Hematopoietic multipotent progenitor cell treated with erythropoietin and hydrocortisone succinate and interleukin-3 and kit ligand, for 6 days (in vitro differentiated cells): Measurements from ENCODE around the gene FIBCD1.
"Not testable (repeated sequence)": the region's sequence is repeated elsewhere in the genome, so short reads cannot be mapped to it uniquely, and the experiment has no call there.

Experiments used
- DNase-seq: peaks from one replicate; pipeline ENCODE4 v3.0.0-alpha.2; 2015

Gene FIBCD1

DNA sequence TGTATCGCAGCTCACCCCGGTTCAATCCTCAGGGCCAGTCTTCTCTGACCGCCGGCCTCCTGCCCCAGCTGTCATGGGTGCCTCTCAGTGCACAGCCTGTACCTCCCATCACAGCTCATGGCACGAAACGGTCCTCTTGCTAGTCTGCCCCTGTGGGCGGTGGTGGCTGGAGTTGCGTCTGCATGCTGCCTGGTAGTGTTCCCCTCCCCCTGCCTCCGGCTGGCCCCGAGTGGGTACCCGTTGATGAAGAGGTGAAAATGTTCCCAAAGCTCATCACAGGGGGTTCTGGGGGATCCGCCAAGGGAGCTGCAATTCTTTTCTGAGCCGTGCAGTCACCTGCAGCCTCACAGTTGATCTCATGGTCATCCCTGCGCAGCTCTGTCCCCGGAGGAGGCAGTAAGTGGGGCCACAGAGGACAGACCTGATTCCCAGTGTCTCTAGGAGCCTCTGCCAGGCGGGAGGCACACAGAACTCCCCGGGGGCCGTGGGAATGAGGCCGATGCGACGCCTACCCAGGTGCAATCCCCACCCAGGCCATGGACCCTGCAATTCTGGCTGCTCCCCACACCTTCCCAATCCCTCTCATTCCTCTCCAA lies 34.7 kb upstream of the FIBCD1 start:
- DNase-seq, result no peak

DNA sequence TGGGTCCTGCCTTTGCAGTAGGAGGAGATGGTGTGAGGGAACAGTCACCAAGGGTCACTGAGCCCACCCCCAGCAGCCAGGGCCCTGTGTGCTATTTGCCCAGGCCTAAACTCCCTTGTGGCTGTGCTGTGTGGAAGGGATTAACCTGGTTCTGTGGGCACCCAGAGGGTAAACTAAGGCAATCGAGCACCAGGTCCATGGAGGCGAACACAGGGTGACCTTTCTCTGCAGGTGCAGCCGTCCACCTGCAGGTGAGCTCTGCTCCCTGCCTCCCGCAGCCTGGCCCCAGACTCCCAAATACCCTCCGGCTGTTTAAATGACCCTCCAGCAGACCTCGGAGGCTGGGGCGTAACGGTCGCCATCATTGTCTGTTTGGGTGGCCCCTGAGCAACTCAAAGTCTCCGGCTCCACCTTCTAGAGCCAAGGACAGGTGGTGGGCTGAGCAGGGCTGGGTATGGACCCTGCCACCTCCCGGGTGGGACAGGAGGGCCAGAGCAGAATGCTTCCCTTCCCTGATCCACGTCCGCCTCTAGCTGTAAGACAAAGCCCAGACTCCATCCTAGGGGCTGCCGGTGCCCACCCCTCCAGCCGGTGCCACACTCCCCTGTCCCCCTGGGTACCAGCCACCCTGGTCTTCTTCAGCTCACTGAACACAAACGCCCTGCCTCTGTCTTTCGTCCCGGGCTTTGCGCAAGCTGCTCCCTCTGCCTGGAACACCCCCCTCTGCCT lies 34.1 kb upstream of the FIBCD1 start:
- DNase-seq, result no peak

DNA sequence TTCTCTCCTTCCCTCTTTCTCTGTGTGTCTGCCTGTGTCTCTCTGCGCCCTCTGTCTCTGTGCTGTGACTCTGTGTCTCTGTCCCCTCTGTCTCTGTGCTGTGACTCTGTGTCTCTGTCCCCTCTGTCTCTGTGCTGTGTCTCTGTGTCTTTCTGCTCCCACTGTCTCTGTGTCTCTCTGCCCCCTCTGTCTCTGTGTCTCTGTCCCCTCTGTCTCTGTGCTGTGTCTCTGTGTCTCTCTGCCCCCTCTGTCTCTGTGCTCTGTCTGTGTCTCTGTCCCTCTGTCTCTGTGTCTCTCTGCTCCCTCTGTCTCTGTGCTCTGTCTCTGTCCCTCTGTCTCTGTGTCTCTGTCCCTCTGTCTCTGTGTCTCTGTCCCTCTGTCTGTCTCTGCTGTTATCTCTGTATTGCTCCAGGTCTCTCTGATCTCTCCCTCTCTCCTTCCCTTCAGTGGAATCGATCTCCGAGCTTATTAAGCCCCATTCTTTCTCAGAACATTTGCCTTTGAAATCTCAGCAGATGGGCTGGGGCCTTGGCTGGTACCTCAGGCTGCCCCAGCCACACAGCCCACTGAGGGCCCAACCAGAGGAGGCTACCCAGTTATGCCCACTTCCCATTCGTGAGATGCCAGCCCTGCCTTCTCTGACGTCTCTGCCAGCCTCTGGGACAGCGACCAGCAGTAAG lies 33.4 kb upstream of the FIBCD1 start:
- no peak for DNase-seq

DNA sequence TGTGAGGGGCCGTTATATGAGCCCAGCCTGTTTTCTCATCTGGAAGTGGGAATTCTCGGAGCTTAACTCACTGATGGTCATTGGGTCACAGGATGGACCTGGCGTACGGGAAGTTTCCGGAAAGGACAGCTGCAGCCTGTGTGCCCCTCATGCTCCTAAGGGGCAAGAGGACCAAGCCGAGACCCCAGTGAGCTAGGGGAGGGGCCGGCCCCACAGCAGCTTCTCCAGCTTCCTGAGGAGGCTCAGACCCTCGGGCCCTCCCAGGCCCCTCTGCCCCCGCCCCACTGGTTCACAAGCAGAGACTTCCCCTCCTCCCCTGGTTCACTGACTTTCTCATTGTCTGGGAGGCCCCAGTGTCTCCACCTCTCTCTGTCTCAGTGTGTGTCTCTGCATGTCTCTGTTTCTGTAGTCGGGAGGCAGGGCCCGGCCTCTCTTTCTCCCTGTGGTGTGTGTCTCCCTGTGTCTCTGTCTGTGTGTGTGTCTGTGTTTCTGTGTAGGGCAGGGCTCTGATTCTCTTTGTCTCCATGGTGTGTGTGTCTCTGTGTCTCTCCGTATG lies 32.3 kb upstream of the FIBCD1 start:
- DNase-seq, result no peak

DNA sequence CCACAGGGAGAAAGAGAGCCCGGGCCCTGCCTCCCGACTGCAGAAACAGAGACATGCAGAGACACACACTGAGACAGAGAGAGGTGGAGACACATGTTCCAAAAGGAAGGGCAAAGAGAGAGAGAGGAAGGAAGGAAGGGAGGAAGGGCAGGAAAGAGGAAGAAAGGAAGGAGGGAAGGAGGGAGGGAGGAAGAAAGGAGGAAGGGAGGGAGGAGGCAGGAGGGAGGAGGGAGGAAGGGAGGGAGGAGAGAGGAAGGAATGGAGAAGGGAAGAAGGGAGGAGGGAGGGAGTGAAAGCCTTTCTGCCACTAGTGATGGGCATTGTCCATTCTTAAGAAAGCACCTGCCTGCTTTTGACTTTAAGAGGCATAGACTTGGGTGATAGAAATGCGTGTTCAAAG lies 31.8 kb upstream of the FIBCD1 start:
- no peak for DNase-seq

DNA sequence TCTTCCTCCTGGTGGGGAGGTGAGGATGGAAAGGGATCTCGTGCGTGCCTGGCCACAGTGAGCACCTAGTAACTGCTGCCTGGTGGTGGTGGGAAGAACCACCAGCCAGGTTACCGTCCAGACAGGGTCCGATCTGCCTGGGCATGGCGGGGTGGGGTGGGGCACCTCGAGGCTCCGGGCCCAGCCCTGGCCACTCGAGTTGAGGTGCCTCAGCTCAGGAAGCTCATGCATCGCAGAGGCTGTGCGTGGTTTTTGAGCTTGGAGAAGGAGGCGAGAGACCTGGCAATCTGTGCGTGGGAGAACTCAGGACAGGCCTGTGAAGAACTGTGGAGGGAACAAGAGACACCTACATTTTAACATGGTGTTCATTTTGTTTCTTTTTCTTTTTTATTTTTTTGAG lies 31.0 kb upstream of the FIBCD1 start:
- no peak for DNase-seq

DNA sequence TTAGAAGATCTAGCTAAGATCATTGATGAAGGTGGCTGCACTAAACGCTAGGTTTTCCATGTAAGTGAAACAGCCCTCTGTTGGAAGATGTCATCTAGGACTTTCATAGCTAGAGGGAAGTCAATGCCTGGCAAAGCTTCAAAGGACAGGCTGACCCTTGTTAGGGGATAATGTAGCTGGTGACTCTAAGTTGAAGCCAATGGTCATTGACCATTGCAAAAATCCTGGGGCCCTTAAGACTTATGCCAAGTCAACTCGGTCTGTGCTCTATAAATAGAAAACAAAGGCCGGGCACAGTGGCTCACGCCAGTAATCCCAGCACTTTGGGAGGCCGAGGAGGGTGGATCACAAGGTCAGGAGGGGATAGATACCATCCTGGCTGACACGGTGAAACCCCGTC lies 26.6 kb upstream of the FIBCD1 start:
- no peak for DNase-seq

DNA sequence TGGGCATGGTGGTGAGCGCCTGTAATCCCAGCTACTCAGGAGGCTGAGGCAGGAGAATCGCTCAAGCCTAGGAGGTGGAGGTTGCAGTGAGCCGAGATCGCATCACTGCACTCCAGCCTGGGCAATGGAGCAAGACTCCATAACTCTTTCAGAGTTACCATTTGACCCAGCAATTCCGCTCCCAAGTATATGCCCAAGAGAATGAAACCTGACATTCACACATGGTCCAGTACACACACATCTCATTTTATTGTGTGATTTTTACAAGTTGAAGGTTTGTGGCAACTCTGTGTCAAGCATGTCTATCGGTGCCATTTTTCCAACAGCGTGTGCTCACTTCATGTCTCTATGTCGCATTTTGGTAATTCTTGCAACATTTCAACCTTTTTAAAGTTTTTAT lies 24.9 kb upstream of the FIBCD1 start:
- DNase-seq, result no peak

DNA sequence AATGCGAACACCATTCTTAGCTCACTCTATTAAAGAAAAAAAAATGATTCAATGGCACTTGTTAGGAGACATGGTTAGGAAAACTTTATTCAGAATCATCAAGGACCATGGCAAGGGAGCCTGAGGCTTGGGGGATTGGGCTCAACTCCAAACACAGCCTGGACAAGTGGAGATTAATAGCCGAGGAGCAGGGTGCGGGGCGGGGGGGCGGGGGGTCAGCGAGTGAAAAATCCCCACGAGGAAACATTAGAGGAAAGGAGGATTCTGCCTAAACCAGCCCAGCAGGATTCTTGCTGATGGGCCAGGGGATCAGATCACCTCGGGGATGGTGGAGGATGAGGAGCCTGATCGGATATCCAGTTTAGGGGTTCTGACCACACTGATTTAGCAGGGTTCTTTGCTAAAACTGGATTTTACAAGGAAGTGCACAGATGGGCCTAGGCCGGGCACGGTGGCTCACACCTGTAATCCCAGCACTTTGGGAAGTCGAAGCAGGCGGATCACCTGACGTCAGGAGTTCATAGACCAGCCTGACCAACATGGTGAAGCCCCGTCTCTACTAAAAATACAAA lies 24.4 kb upstream of the FIBCD1 start:
- no peak for DNase-seq

DNA sequence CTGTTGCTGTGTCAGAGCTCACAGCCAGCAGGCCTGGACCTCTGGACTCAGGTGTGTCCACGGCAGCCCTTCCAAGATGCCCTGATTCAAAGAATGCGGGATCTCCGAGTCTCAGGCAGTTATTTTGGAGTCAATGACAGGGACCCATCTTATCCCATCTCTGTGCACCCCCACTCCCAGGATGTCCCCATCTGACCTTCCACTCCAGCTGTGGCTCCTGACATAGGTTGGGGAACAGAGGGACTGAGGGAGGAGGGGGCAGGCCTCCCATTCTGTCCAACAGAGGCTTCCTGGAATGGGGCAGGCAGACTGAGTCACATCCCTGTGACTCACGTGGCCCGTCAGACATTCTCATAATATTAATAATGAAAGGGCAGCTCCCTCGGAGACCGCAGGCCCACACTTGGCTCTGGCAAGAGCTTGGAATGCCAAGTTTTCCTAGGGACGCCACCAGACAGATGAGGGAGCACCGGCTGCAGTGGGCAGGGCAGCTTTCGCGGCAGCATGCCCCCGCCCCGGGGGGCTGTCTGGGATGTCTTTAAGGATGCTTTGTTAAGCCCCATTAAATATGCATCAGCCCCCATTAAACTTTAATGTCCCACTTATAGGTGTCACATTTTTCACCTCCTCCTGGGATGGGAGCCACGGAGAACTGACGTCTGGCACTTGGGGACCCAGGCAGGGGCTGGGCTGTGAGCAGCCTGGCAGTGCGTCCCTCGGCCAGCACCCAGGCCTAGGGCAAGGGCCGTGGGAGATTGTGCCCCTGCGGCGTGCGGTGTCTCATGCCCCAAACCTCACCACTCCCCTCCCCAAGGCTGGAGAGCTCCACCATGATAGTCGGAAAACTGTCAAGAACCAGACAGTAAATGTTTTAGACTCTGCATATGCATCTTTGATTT lies 23.6 kb upstream of the FIBCD1 start:
- no peak for DNase-seq

DNA sequence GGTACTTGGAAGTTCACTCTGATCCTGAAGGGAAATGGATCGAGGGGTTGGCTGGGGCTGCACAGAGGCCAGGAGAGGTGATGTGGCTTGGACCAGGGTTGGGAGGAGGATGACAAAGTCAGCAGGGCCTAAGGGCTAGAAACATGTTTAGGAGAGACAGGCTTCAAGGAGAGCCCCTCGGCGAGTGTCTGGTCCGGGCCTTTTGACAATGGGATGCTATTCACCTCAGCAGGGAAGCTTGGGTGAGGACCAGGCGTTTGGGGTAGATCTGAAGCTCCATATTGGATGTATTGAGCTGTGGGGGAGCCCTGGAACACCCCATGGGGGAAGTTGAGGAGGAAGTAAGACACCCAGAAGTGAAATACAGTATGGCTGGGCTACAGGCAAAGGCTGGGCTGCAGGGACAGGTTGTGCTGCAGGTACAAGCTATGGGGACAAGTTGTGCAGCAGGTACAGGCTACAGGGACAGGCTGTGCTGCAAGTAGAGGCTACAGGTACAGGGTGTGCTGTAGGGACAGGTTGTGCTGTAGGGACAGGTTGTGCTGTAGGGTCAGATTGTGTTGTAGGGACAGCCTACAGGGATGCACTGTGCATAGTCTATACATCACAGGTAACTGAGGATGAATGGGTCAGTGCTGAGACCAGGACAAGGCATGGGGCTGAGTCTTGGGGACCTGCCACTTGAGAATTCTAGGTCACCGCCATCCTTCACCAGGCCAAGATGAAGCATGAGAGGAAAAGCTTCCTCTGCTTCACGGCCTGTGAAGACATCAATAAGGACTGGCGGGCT lies 22.7 kb upstream of the FIBCD1 start:
- no peak for DNase-seq

DNA sequence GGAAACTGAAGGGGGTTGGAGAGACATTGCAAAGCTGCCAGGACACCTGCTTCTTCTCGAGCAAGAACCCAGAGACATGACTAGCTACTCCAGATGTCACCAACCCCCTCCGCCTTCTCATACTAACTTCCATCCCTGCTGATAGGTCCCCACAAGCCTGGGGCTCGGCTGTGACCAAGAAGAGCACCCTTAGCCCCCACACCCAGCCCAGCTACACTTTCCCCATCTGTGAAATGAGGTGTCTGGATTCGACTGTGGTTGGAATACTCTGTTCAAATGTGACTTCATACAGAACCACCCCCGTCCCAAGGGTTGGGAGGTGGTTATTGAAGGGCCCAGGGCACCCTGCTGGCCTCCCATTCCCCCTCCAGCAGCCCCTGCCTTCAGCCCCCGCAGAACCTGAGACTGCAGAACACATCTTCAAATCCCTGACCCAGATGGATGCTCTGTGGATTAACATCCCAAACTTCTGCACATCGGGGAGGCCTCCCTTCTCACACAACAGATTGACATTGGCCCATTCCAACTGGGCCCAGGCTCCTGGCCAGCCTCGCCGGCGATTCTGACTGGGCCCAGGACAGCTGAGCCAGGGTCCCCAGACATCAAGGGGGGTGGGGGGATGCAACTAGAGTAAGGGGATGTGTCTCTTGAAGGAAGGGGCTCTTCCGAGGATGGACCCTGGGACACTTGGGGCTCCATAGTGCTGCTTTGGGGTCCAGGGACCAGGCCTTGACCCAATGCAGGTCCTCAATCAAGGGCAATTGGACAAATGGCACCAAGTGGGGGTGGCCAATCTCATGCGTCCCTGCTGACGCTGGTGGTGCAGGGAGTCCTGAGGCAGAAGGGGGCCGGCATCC lies 21.7 kb upstream of the FIBCD1 start:
- DNase-seq, result no peak

DNA sequence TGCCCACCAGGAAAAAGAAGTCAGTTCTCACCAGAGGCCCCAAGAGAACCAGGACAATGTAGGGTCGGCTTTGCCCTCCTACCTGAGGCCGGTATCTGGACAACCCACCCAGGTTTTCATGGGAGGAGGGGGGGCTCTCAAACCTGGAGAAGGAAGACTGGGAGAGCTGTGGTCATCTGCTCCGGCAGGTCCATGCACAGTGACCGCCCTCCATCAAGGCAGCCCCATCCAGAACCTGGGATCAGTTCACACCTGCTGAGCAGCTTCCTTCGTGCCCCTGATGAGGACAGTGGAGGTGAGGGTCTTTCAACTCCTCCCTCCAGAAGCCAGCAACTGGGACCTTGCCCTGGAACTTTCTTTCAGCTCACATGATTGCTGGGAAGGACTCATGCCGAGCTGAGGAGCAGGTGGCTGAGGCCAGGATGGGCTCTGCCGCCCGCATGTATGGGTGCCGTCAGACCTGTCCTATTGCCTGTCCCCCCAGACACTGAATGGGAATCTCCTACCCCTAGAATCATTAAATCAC lies 20.8 kb upstream of the FIBCD1 start:
- DNase-seq, result no peak

DNA sequence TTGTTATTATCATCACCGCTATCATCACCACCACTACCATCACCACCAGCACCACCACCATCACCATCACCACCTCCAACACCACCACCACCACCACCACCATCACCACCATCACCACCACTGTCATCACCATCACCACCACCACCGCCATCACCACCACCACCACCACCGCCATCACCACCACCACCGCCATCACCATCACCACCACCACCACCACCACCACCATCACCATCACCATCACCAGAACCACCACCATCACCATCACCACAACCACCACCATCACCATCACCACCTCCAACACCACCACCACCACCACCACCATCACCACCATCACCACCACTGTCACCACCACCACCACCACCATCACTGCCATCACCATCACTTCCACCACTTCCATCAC lies 19.5 kb upstream of the FIBCD1 start:
- DNase-seq, result not testable (repeated sequence)

DNA sequence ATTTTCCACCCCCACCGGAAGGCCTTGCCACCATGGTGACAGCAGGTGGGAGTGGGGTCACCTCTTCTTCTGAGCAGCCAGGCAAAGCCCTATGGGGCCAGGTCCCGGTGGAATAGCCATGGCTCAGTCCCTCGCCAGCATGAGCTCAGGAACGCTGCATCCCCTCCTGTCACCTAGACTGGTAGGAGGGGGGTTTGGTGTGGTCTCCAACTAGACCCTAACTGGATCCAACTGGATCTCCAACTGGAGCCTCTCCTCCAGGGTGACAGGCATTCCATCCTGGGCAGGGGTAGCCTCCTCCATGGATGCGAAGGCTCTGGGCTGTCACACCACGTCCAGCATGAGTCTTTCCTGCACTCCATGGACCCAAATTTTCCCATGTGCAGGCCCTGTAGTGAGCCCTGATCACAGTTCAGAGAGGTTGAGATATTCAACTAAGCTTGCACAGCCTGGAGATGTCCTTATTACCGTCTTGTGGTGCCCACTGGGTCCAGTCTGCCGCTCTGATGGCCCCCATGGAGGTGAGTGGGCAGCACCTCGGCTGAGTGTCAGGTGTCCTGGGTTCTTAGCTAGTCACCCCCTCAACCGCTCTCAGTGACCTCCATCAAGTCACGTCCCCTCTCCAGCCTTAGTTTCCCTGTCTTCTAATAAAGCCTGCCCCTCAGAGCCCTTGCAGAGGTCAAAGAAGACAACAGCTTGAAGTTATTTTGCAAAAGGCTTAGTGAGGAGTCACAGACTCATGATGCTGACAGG lies 18.6 kb upstream of the FIBCD1 start:
- DNase-seq, result no peak

DNA sequence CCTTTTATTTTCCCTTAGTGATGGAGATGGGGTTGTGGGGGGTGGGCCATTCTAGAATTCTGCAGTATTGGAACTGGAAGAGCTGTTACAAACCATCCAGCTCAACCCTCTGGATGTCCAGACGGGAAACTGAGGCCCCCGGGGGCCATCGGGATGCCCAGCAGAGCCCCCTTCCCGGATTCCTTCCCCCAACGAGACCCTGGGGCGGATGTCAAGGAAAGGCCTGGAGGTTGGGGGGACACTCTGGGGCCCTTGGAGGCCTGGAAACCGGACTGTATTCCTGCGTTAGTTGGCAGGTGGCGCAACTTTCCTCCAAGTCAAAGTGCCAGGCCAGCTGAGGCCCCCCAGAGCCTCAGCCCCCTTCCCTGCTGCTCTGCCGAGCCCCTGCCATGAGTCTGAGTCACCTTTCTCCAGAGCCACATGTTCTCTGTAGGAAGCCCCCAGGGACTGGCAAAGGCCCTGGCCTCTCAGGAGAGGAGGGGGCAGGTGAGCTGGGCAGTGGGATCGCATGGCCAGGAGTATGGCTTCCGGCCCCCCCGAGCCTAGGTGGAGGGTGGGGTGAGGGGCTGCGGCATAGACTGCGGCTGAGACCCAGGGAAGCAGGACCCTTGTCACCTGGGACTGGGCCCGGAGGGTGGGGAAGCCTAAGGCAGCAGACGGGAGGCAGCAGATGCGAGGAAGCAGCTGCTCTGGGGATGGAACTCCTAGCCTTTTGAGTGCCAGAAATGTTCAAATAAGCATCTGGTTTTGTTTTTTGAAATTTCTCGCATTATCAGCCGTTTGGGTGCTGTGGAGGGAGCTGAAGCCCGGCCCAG lies 17.8 kb upstream of the FIBCD1 start:
- DNase-seq, result no peak

DNA sequence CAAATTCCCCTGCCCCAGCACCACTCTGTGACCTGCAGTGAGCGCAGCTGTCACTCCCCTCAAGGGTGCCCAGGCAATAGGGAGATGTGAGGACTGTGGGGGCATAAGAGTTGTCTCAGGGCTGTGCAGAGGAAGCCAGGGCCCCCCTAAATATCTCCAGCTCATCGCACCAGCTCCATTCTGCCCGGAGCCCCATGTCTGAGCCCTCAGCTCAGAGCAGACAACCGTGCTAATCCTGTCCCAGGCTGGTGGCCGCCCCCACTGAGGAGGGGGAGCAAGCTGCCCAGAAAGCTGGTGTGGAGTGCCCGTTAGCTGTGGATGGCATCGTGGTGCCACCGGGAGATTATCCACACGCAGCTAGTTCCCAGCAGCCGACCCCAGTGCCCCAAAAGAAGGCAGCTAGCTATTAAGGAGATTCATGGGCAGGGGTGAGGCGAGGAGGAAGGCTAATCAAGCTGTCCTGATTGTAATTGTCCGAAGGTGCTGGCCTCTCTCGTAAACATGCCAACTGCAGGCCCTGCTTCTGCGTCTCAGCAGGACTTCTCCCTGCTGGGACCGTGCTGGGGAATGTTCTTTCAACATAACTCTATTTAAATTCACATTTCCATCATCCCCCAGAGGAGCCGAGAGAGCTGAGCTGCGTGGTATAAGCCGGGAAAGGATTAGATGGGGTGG lies 17.0 kb upstream of the FIBCD1 start:
- DNase-seq, result no peak

DNA sequence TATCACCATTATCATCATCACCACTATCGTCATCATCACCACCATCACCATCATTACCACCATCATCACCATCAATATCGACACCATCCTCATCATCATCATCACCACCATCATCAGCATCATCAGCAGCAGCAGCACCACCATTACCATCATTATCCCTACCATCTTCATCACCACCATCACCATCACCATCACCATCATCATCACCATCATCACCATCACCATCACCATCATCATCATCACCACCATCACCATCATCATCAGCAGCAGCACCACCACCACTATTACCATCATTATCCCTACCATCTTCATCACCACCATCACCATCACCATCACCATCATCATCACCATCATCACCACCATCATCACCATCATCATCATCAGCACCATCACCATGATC lies 15.9 kb upstream of the FIBCD1 start:
- not testable (repeated sequence) for DNase-seq
